Muscle of arm (tissue), 12 donors: Measurements from ENCODE around the gene PCDHGA8. TPM values are rescaled to one million over a fixed set of nuclear protein-coding genes. Genes with fewer than 3 reads are reported as not detected.
"Not testable (repeated sequence)": the region's sequence is repeated elsewhere in the genome, so short reads cannot be mapped to it uniquely, and the experiment has no call there.

Experiments used
- DNase-seq: peaks from one replicate; pipeline ENCODE4 v3.0.0-alpha.2; 2013
- polyA plus RNA-seq, 12 donors: library from polyadenylated mRNA; unstranded; fragments of 120-200 nt; gene quantifications; one replicate each; pipeline ENCODE4 v1.2.1, GENCODE V29; 2013; ENCODE audit not compliant: insufficient read length in 12 of 12

The PCDHGA8 gene
- polyA plus RNA-seq, 12 donors = 0.34 to 1.1 (median 0.66) TPM; not detected in 2

- DNase-seq = no peak
Measured at GRCh38 chr5:141369994-141370848, 22.2 kb upstream of the PCDHGA8 start, which contains the start of gene PCDHGB3. PCDHGB3 (plus strand) TSS chr5:141370242; CDS start chr5:141370395, 153 bp downstream.

GRCh38 chr5:141371572-141372475 is 20.6 kb upstream of the PCDHGA8 start:
- DNase-seq = no peak

GRCh38 chr5:141373673-141374317 is 18.6 kb upstream of the PCDHGA8 start, which contains the start of gene PCDHGA6:
PCDHGA6 (plus strand) TSS chr5:141373891; CDS start chr5:141374084, 193 bp downstream.
- no peak for DNase-seq

- DNase-seq = no peak
Measured at GRCh38 chr5:141374627-141375026, 17.8 kb upstream of the PCDHGA8 start.

- DNase-seq = not testable (repeated sequence)
Measured at GRCh38 chr5:141375444-141376155, 16.8 kb upstream of the PCDHGA8 start.

GRCh38 chr5:141382469-141383294 is 9.8 kb upstream of the PCDHGA8 start, which contains the start of gene PCDHGA7:
PCDHGA7 (plus strand) TSS chr5:141382742; CDS start chr5:141382900, 158 bp downstream.
- no peak for DNase-seq

GRCh38 chr5:141383345-141383744 is 9.1 kb upstream of the PCDHGA8 start:
- no peak for DNase-seq

GRCh38 chr5:141384471-141385267 is 7.8 kb upstream of the PCDHGA8 start:
- DNase-seq = no peak

GRCh38 chr5:141387557-141388311 is 4.7 kb upstream of the PCDHGA8 start, which contains the start of gene PCDHGB4:
PCDHGB4 (plus strand) TSS chr5:141387698; CDS start chr5:141387885, 187 bp downstream.
- not testable (repeated sequence) for DNase-seq

- DNase-seq = no peak
Measured at GRCh38 chr5:141388661-141389060, 3.8 kb upstream of the PCDHGA8 start.

GRCh38 chr5:141389153-141390042 is 3.0 kb upstream of the PCDHGA8 start:
- DNase-seq = no peak

- DNase-seq = no peak
Measured at GRCh38 chr5:141393267-141393666, 834 bp downstream of the PCDHGA8 start.

GRCh38 chr5:141394401-141395187 is 2.2 kb downstream of the PCDHGA8 start:
- not testable (repeated sequence) for DNase-seq

GRCh38 chr5:141397756-141398551 is 5.5 kb downstream of the PCDHGA8 start, which contains the start of gene PCDHGB5:
PCDHGB5 (plus strand) TSS chr5:141397947; CDS start chr5:141398128, 181 bp downstream.
- not testable (repeated sequence) for DNase-seq

- DNase-seq = no peak
Measured at GRCh38 chr5:141398608-141399007, 6.2 kb downstream of the PCDHGA8 start.
